GM23338 (cell line): Measurements from ENCODE around the gene TRIM61. TPM values are rescaled to one million over a fixed set of nuclear protein-coding genes. Genes with fewer than 3 reads are reported as not detected.

ENCODE experiments used
- ATAC-seq: fragments of 200-7000 bp; cut with Tn5 transposase; 3 replicates; pipeline ENCODE4 v1.9.1; 2020
- DNase-seq: peaks from one replicate; pipeline ENCODE4 v3.0.0-alpha.2; 2015; ENCODE audit warnings: low spot score
- H2AFZ ChIP-seq: fragments of 200-600 bp; sonication (generic); 2 replicates; pipeline ENCODE4 v1.8.0; 2016; ENCODE audit warnings: antibody characterized with exemption, mild to moderate bottlenecking, moderate library complexity
- H3F3A ChIP-seq: fragments of 200-600 bp; sonication (generic); replicated peaks from 2 replicates; pipeline ENCODE4 v1.8.0; 2017; ENCODE audit warnings: antibody characterized with exemption, mixed run types, low read depth
- H3K27ac ChIP-seq: fragments of 200-600 bp; sonication (generic); 2 replicates; pipeline ENCODE4 v1.6.1; 2016; ENCODE audit warnings: low read depth
- H3K27me3 ChIP-seq: fragments of 200-600 bp; sonication (generic); 2 replicates; pipeline ENCODE4 v1.8.0; 2016; ENCODE audit warnings: mild to moderate bottlenecking, mixed run types, moderate library complexity; ENCODE audit not compliant: insufficient read depth
- H3K36me3 ChIP-seq: fragments of 200-600 bp; sonication (generic); 2 replicates; pipeline ENCODE4 v1.8.0; 2016; ENCODE audit warnings: mild to moderate bottlenecking; ENCODE audit not compliant: insufficient read depth
- H3K4me1 ChIP-seq: fragments of 200-600 bp; sonication (generic); 2 replicates; pipeline ENCODE4 v1.8.0; 2016; ENCODE audit warnings: mild to moderate bottlenecking, moderate library complexity; ENCODE audit not compliant: insufficient read depth
- H3K4me2 ChIP-seq: fragments of 200-600 bp; sonication (generic); 2 replicates; pipeline ENCODE4 v1.7.1; 2017; ENCODE audit warnings: mixed run types
- H3K4me3 ChIP-seq: fragments of 200-600 bp; sonication (generic); 2 replicates; pipeline ENCODE4 v1.6.1; 2016; ENCODE audit warnings: mixed run types
- H3K79me2 ChIP-seq: fragments of 200-600 bp; sonication (generic); replicated peaks from 2 replicates; pipeline ENCODE4 v1.8.0; 2017; ENCODE audit warnings: mild to moderate bottlenecking; ENCODE audit not compliant: insufficient read depth
- H3K9me2 ChIP-seq: fragments of 200-600 bp; sonication (generic); 2 replicates; pipeline ENCODE4 v1.8.0; 2017; ENCODE audit not compliant: insufficient read depth
- H4K20me1 ChIP-seq: fragments of 200-600 bp; sonication (generic); replicated peaks from 2 replicates; pipeline ENCODE4 v1.8.0; 2017; ENCODE audit warnings: mild to moderate bottlenecking; ENCODE audit not compliant: insufficient read depth
- H3K27ac Mint-ChIP-seq: 2 replicates; pipeline ENCODE4 v1.8.0; 2020; ENCODE audit warnings: inconsistent platforms, mild to moderate bottlenecking, moderate library complexity, mixed read lengths
- H3K27me3 Mint-ChIP-seq: 3 replicates; pipeline ENCODE4 v1.8.0; 2022; ENCODE audit warnings: low read depth, mild to moderate bottlenecking, moderate library complexity, mixed read lengths, inconsistent platforms; ENCODE audit not compliant: insufficient read depth, poor library complexity
- H3K36me3 Mint-ChIP-seq: 3 replicates; pipeline ENCODE4 v1.8.0; 2021; ENCODE audit warnings: low read depth, mild to moderate bottlenecking, inconsistent platforms, moderate library complexity, mixed read lengths
- H3K4me1 Mint-ChIP-seq: 3 replicates; pipeline ENCODE4 v1.8.0; 2020; ENCODE audit warnings: mild to moderate bottlenecking, inconsistent platforms, mixed read lengths
- H3K4me3 Mint-ChIP-seq: 3 replicates; pipeline ENCODE4 v1.8.0; 2021; ENCODE audit warnings: moderate library complexity, mild to moderate bottlenecking, inconsistent platforms, mixed read lengths
- H3K9me3 Mint-ChIP-seq: 3 replicates; pipeline ENCODE4 v1.8.0; 2020; ENCODE audit warnings: moderate library complexity, mild to moderate bottlenecking, inconsistent platforms, mixed read lengths
- CREB1 ChIP-seq: fragments of 250-450 bp; sonication (Bioruptor Pico); IDR thresholded peaks from 2 replicates; pipeline ENCODE4 v1.5.0; 2020; ENCODE audit warnings: low read depth, mild to moderate bottlenecking, moderate library complexity
- ETS1 ChIP-seq: IDR thresholded peaks from 2 replicates; pipeline ENCODE4 v1.6.1; 2016; ENCODE audit warnings: antibody characterized with exemption
- EZH2 ChIP-seq: fragments of 200-600 bp; sonication (generic); IDR thresholded peaks from one replicate; pipeline ENCODE4 v1.8.0; 2017; ENCODE audit warnings: antibody characterized with exemption, mild to moderate bottlenecking, low read depth; ENCODE audit not compliant: unreplicated experiment
- EZH2phosphoT487 ChIP-seq: fragments of 200-600 bp; sonication (generic); IDR thresholded peaks from one replicate; pipeline ENCODE4 v1.8.1; 2018; ENCODE audit warnings: antibody characterized with exemption; ENCODE audit not compliant: unreplicated experiment
- POLR2AphosphoS5 ChIP-seq: IDR thresholded peaks from 2 replicates; pipeline ENCODE4 v1.6.1; 2016; ENCODE audit warnings: antibody characterized with exemption, low read depth
- STAT1 ChIP-seq: IDR thresholded peaks from one replicate; pipeline ENCODE4 v1.6.1; 2016; ENCODE audit warnings: antibody characterized with exemption; ENCODE audit not compliant: unreplicated experiment
- ZNF114 ChIP-seq: fragments of 250-450 bp; sonication (Bioruptor Pico); IDR thresholded peaks from 2 replicates; pipeline ENCODE4 v1.5.0; 2020; ENCODE audit warnings: mild to moderate bottlenecking, moderate library complexity
- ZNF462 ChIP-seq: fragments of 250-450 bp; sonication (Bioruptor Pico); IDR thresholded peaks from 2 replicates; pipeline ENCODE4 v1.5.0; 2020; ENCODE audit warnings: mild to moderate bottlenecking, moderate library complexity
- polyA plus RNA-seq: library from polyadenylated mRNA; unstranded; fragments of >200 nt; fragmentation: Nextera tagmentation; extraction: Ambion mirVana; gene quantifications from 2 replicates; pipeline ENCODE4 v1.2.1, GENCODE V29; 2016
- total RNA-seq: library from RNA; depleted of rRNA; stranded (reverse); fragments of >200 nt; shearing (Covaris generic); gene quantifications from 2 replicates; pipeline ENCODE4 v1.2.3, GENCODE V29; 2014
- TF ChIP-seq, protein P1 (sequence below): IDR thresholded peaks from one replicate; pipeline ENCODE4 v1.6.1; 2018; ENCODE audit warnings: antibody characterized with exemption; ENCODE audit not compliant: unreplicated experiment

TRIM61 gene
- total and polyA plus RNA-seq, 2 experiments from 2014 or later = 0.38 TPM; not detected in 1

DNA sequence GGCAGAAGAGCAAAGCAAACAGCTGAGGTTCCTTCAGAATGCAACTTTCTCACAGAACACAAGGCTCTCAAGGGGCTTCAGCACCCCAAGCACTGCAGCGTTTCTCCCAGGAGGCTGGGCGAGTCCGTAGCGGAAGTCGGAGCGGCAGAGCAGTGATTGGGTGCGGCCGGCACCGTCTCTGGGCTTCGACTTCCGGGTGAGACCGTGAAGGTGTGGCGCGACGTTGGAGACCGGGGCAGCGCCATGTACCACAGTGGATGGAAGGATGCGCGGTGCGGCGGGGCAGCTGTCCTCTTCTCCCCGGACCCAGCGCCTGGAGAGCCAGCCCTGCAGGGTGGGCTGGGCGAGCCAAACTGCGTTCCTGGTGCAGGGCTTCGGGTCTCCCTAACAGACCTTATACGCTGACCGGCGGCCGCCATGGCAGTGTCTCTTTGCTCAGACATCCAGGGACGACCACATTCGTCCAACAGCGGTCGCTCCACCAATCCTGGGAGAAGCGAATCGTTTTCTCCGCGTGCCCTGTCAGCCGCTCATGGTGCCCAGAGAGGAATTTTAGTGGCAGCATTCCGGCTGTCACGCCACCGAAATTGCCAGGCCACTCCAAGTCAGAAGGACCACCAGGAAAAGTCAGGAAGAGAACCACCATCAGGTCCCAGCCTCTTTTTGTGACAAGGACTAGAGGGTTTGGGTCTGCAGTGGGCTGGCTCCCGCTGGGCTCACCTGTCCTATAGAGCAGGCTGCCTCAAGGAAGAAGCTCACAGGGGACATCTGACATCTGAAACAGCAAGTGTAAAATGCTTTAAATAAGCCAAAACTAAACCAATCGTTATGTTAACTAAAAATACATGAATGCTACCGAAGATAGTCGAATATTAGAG is 20.5 kb downstream of the TRIM61 start:
- H3K27me3 Mint-ChIP-seq = peaks cover 7% of the 10 kb centered on the region
- H3F3A ChIP-seq = no peaks in the 10 kb centered on the region; the same call in 1 of the 2 replicates
- peaks cover 14% of the 10 kb centered on the region for H3K4me1 Mint-ChIP-seq
- no peaks in the 10 kb centered on the region for H3K27me3 ChIP-seq
- H4K20me1 ChIP-seq = no peaks in the 10 kb centered on the region
- TF ChIP-seq CREB1 (CRISPR knock-in tag) = peak; percentile 55
- no peak for TF ChIP-seq STAT1
- TF ChIP-seq ZNF114 (CRISPR knock-in tag) = no peak
- TF ChIP-seq, protein P1, sequence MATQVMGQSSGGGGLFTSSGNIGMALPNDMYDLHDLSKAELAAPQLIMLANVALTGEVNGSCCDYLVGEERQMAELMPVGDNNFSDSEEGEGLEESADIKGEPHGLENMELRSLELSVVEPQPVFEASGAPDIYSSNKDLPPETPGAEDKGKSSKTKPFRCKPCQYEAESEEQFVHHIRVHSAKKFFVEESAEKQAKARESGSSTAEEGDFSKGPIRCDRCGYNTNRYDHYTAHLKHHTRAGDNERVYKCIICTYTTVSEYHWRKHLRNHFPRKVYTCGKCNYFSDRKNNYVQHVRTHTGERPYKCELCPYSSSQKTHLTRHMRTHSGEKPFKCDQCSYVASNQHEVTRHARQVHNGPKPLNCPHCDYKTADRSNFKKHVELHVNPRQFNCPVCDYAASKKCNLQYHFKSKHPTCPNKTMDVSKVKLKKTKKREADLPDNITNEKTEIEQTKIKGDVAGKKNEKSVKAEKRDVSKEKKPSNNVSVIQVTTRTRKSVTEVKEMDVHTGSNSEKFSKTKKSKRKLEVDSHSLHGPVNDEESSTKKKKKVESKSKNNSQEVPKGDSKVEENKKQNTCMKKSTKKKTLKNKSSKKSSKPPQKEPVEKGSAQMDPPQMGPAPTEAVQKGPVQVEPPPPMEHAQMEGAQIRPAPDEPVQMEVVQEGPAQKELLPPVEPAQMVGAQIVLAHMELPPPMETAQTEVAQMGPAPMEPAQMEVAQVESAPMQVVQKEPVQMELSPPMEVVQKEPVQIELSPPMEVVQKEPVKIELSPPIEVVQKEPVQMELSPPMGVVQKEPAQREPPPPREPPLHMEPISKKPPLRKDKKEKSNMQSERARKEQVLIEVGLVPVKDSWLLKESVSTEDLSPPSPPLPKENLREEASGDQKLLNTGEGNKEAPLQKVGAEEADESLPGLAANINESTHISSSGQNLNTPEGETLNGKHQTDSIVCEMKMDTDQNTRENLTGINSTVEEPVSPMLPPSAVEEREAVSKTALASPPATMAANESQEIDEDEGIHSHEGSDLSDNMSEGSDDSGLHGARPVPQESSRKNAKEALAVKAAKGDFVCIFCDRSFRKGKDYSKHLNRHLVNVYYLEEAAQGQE = no peak
- no peak for TF ChIP-seq ZNF462
- no peak for TF ChIP-seq EZH2
- no peak for TF ChIP-seq EZH2phosphoT487
- no peak for TF ChIP-seq ETS1
- TF ChIP-seq POLR2AphosphoS5 = peak; percentile 64
- H3K4me3 ChIP-seq = peak overlapping the region; percentile 63
- peaks cover 5% of the 10 kb centered on the region; the same call in 1 of the 3 replicates for H3K36me3 Mint-ChIP-seq
- H3K4me1 ChIP-seq = no peaks in the 10 kb centered on the region; the same call in 1 of the 2 replicates
- peak overlapping the region; percentile 98 for H3K4me3 Mint-ChIP-seq
- H3K36me3 ChIP-seq = no peaks in the 10 kb centered on the region
- no peak overlapping the region for H3K27ac ChIP-seq
- H3K4me2 ChIP-seq = peak overlapping the region; percentile 84
- DNase-seq = peak; percentile 71
- H3K9me2 ChIP-seq = 0 out of 2 replicates have a peak, but pooled peaks cover 4% of the 10 kb centered on the region
- peak; percentile 99 for ATAC-seq
- H2AFZ ChIP-seq = peak overlapping the region; percentile 96
- peak overlapping the region; percentile 73 for H3K27ac Mint-ChIP-seq
- H3K79me2 ChIP-seq = no peaks in the 10 kb centered on the region; the same call in 1 of the 2 replicates
- H3K9me3 Mint-ChIP-seq = peaks cover 5% of the 10 kb centered on the region; the same call in 2 of the 3 replicates
